Measurements from ENCODE around the gene MSH6. TPM values are rescaled to one million over a fixed set of nuclear protein-coding genes. Genes with fewer than 3 reads are reported as not detected.

The MSH6 gene
- total RNA-seq, result 213 TPM in 2 replicates
- long read RNA-seq, full-length matches to known transcripts, result 65 of 150 reads
- long read RNA-seq, partial matches to known transcripts, result 70 of 150 reads
- long read RNA-seq, other reads (novel, unspliced or antisense), result 15 of 150 reads

GRCh38 chr2:47782671-47783485, at the start of gene MSH6:
Gene MSH6 (plus strand): TSS chr2:47783145. CDS start chr2:47783234, 89 bp downstream.
- Mint-ChIP-seq H3K4me1 (peaks cover 18% of the 10 kb centered on the region), H3K36me3 (ENCODE audit: low read depth) (peaks cover 9% of the 10 kb centered on the region), H3K4me3 (peak within 1 kb of the TSS; percentile 94), H3K27ac (ENCODE audit: unreplicated experiment) (peak within 1 kb of the TSS; percentile 94), H3K9me3 (no peaks in the 10 kb centered on the region), H3K27me3 (ENCODE audit: low read depth) (no peaks in the 10 kb centered on the region)
- DNase-seq (ENCODE audit: low read depth, low spot score), result peak; percentile 79
- TF ChIP-seq CTCF (conservative IDR thresholded peaks at IDR 0.05), result no peak

GRCh38 chr2:47735136-47735869, 47.6 kb upstream of the MSH6 start:
- no peaks in the 10 kb centered on the region for H3K4me1 Mint-ChIP-seq
- H3K4me3 Mint-ChIP-seq, result no peak overlapping the region
- no peaks in the 10 kb centered on the region for H3K27me3 Mint-ChIP-seq (ENCODE audit: low read depth)
- no peaks in the 10 kb centered on the region for H3K36me3 Mint-ChIP-seq (ENCODE audit: low read depth)
- no peak for DNase-seq (ENCODE audit: low read depth, low spot score)
- H3K27ac Mint-ChIP-seq (ENCODE audit: unreplicated experiment), result no peak overlapping the region
- no peaks in the 10 kb centered on the region for H3K9me3 Mint-ChIP-seq
- no peak for TF ChIP-seq CTCF (conservative IDR thresholded peaks at IDR 0.05)

GRCh38 chr2:47735912-47736311, 47.0 kb upstream of the MSH6 start:
- Mint-ChIP-seq H3K27me3 (ENCODE audit: low read depth) (no peaks in the 10 kb centered on the region), H3K36me3 (ENCODE audit: low read depth) (no peaks in the 10 kb centered on the region), H3K27ac (ENCODE audit: unreplicated experiment) (no peak overlapping the region), H3K4me3 (no peak overlapping the region), H3K4me1 (no peaks in the 10 kb centered on the region), H3K9me3 (no peaks in the 10 kb centered on the region)
- no peak for TF ChIP-seq CTCF (conservative IDR thresholded peaks at IDR 0.05)
- no peak for DNase-seq (ENCODE audit: low read depth, low spot score)

GRCh38 chr2:47737191-47737975, 45.6 kb upstream of the MSH6 start:
- TF ChIP-seq CTCF (conservative IDR thresholded peaks at IDR 0.05), result no peak
- Mint-ChIP-seq H3K4me1 (no peaks in the 10 kb centered on the region), H3K27me3 (ENCODE audit: low read depth) (no peaks in the 10 kb centered on the region), H3K27ac (ENCODE audit: unreplicated experiment) (no peak overlapping the region), H3K4me3 (no peak overlapping the region), H3K9me3 (no peaks in the 10 kb centered on the region), H3K36me3 (ENCODE audit: low read depth) (no peaks in the 10 kb centered on the region)
- no peak for DNase-seq (ENCODE audit: low read depth, low spot score)

GRCh38 chr2:47738331-47738730, 44.6 kb upstream of the MSH6 start:
- TF ChIP-seq CTCF (conservative IDR thresholded peaks at IDR 0.05), result no peak
- H3K27me3 Mint-ChIP-seq (ENCODE audit: low read depth), result no peaks in the 10 kb centered on the region
- no peaks in the 10 kb centered on the region for H3K4me1 Mint-ChIP-seq

More at GRCh38 chr2:47738331-47738730, 44.6 kb upstream of the MSH6 start:
- H3K36me3 Mint-ChIP-seq (ENCODE audit: low read depth), result no peaks in the 10 kb centered on the region
- no peaks in the 10 kb centered on the region for H3K9me3 Mint-ChIP-seq
- H3K27ac Mint-ChIP-seq (ENCODE audit: unreplicated experiment), result no peak overlapping the region
- no peak overlapping the region for H3K4me3 Mint-ChIP-seq
- no peak for DNase-seq (ENCODE audit: low read depth, low spot score)

All from neural crest cell (in vitro differentiated cells).